Esophagus squamous epithelium (tissue), 4 donors: Measurements from ENCODE around the gene MICAL3.

Experiments
- POLR2A ChIP-seq, 4 donors: fragments of 450-650 bp; IDR thresholded peaks; one replicate each; pipeline ENCODE4 v1.6.1; 2017; ENCODE audit warnings: antibody characterized with exemption in 4 of 4, mild to moderate bottlenecking in 4 of 4, moderate library complexity in 3 of 4
- TF ChIP-seq, protein P1 (sequence below), 6 experiments: fragments of 450-650 bp in 4 of 6; fragments of 200-600 bp in 2 of 6; sonication (generic) in 2 of 6; IDR thresholded peaks; one replicate each; pipeline ENCODE4 v1.5.1; 2016 to 2019; ENCODE audit warnings: antibody characterized with exemption in 6 of 6, mild to moderate bottlenecking in 4 of 6, moderate library complexity in 4 of 6

DNA sequence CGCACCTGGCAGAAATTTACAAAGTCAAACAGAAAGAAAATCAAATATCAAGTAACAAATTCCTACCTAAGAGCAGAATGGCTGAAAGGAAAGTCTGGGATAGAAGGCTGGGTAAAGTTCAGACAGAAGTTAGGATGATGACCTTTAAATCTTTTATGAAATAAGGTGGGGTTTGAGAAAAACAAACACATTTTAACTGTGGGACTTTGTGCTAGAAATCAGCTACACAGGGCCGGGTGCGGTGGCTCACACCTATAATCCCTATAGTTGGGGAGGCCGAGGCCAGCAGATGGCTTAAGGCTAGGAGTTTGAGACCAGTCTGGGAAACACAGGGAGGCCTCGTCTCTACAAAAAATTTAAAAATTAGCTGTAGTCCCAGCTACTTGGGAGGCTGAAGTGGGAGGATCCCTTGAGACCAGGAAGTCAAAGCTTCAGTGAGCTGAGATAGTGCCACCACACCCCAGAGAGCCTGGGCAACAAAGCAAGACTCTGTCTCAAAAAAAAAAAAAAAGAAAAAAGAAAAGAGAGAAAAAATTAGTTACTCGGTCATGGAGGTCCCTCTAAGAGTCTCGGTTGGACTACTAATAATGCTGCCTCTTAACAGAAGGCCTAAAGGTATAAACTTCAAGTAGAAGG lies 130.3 kb downstream of the MICAL3 start:
- TF ChIP-seq, protein P1, sequence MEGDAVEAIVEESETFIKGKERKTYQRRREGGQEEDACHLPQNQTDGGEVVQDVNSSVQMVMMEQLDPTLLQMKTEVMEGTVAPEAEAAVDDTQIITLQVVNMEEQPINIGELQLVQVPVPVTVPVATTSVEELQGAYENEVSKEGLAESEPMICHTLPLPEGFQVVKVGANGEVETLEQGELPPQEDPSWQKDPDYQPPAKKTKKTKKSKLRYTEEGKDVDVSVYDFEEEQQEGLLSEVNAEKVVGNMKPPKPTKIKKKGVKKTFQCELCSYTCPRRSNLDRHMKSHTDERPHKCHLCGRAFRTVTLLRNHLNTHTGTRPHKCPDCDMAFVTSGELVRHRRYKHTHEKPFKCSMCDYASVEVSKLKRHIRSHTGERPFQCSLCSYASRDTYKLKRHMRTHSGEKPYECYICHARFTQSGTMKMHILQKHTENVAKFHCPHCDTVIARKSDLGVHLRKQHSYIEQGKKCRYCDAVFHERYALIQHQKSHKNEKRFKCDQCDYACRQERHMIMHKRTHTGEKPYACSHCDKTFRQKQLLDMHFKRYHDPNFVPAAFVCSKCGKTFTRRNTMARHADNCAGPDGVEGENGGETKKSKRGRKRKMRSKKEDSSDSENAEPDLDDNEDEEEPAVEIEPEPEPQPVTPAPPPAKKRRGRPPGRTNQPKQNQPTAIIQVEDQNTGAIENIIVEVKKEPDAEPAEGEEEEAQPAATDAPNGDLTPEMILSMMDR (IDR thresholded peaks at IDR 0.05): no peak
- no peak for TF ChIP-seq POLR2A (IDR thresholded peaks at IDR 0.05)
